H1 (cell line): Measurements from ENCODE around the gene CCL28. TPM values are rescaled to one million over a fixed set of nuclear protein-coding genes. Genes with fewer than 3 reads are reported as not detected.

Experiments used
- CTCF ChIA-PET: fragments of 300-600 bp; sonication (Branson Sonifier 250); formaldehyde crosslinking; loops from one replicate; lab custom pipeline; 2021; ENCODE audit not compliant: partially characterized antibody; lab: Charles Lee
- POLR2A ChIA-PET: fragments of 300-600 bp; sonication (Branson Sonifier 250); formaldehyde crosslinking; loops from one replicate; lab custom pipeline; 2021; ENCODE audit warnings: inconsistent platforms; ENCODE audit not compliant: partially characterized antibody; lab: Charles Lee
- DNase-seq, 2 experiments: peaks; one replicate each; pipeline versions ENCODE4 v3.0.0 to v3.0.0-alpha.2; 2010 to 2022; ENCODE audit warnings: low spot score in 2 of 2, low read depth in 1 of 2, mixed read lengths in 1 of 2
- FAIRE-seq: peaks from 2 replicates; lab custom pipeline; 2011; peaks lifted over from hg19 to GRCh38; lab: Jason Lieb, UNC
- H2AFZ ChIP-seq: 2 replicates; pipeline ENCODE4 v1.8.1; 2012; ENCODE audit warnings: low read length, inconsistent platforms
- H2AK5ac ChIP-seq: 2 replicates; pipeline ENCODE4 v1.6.1; 2013; ENCODE audit warnings: low read depth, low read length
- H2BK120ac ChIP-seq: replicated peaks from 2 replicates; pipeline ENCODE3; 2013; ENCODE audit warnings: low read depth, low read length, inconsistent platforms
- H2BK12ac ChIP-seq: 2 replicates; pipeline ENCODE4 v1.6.1; 2013; ENCODE audit warnings: low read depth, low read length
- H2BK15ac ChIP-seq: 2 replicates; pipeline ENCODE4 v1.6.1; 2013; ENCODE audit warnings: low read length
- H2BK20ac ChIP-seq: 2 replicates; pipeline ENCODE4 v1.6.1; 2013; ENCODE audit warnings: low read length
- H2BK5ac ChIP-seq: 2 replicates; pipeline ENCODE4 v1.6.1; 2013; ENCODE audit warnings: low read depth, low read length
- H3K14ac ChIP-seq: 2 replicates; pipeline ENCODE4 v1.6.1; 2013; ENCODE audit warnings: inconsistent platforms; ENCODE audit not compliant: insufficient read length
- H3K18ac ChIP-seq: 2 replicates; pipeline ENCODE4 v1.6.1; 2013; ENCODE audit warnings: low read length; ENCODE audit errors: extremely low read depth
- H3K23ac ChIP-seq: 2 replicates; pipeline ENCODE4 v1.6.1; 2013; ENCODE audit warnings: inconsistent platforms; ENCODE audit not compliant: insufficient read length
- H3K23me2 ChIP-seq: 2 replicates; pipeline ENCODE4 v1.6.1; 2013; ENCODE audit warnings: low read depth, low read length
- H3K27ac ChIP-seq: 2 replicates; pipeline ENCODE4 v1.6.1; 2011; ENCODE audit warnings: low read depth, low read length, inconsistent platforms
- H3K27me3 ChIP-seq, 4 experiments: replicated peaks in 1 of 4; 1 replicate in 1 of 4; 2 replicates in 3 of 4; pipeline versions ENCODE4 v1.6.1 to v1.8.1; 2011 to 2013; ENCODE audit warnings: low read length in 3 of 4, mild to moderate bottlenecking in 3 of 4, inconsistent platforms in 2 of 4, mixed read lengths in 2 of 4, moderate library complexity in 1 of 4; ENCODE audit not compliant: control insufficient read depth in 3 of 4, insufficient read depth in 3 of 4; ENCODE audit errors: extremely low read depth in 1 of 4
- H3K36me3 ChIP-seq, 4 experiments: 2 replicates each; pipeline versions ENCODE4 v1.6.1 to v1.8.1; 2011 to 2013; ENCODE audit warnings: mild to moderate bottlenecking in 4 of 4, low read length in 3 of 4, moderate library complexity in 2 of 4, control low read depth in 1 of 4, inconsistent platforms in 1 of 4; ENCODE audit not compliant: insufficient read depth in 4 of 4, control insufficient read depth in 2 of 4
- H3K4ac ChIP-seq: replicated peaks from 2 replicates; pipeline ENCODE3; 2013; ENCODE audit warnings: low read length, low read depth, mixed read lengths, inconsistent platforms; ENCODE audit not compliant: insufficient read length
- H3K4me1 ChIP-seq, 4 experiments: replicated peaks in 1 of 4; 1 replicate in 1 of 4; 2 replicates in 3 of 4; pipeline versions ENCODE4 v1.6.1 to v1.8.1; 2011 to 2013; ENCODE audit warnings: low read length in 3 of 4, inconsistent platforms in 2 of 4, mixed read lengths in 1 of 4; ENCODE audit not compliant: insufficient read depth in 4 of 4, control insufficient read depth in 3 of 4
- H3K4me2 ChIP-seq, 2 experiments: 2 replicates each; pipeline versions ENCODE4 v1.6.1 to v1.8.1; 2011 to 2013; ENCODE audit warnings: low read depth in 2 of 2, low read length in 2 of 2, control low read depth in 1 of 2, inconsistent platforms in 1 of 2, mild to moderate bottlenecking in 1 of 2; ENCODE audit not compliant: insufficient read depth in 1 of 2
- H3K4me3 ChIP-seq, 4 experiments: fragments of 200-600, 300-600 bp in 1 of 4; sonication (generic), shearing (Covaris generic), sonication (Bioruptor Twin) in 1 of 4; 2 replicates each; pipeline versions ENCODE4 v1.5.1 to v1.8.1; 2011 to 2016; ENCODE audit warnings: low read length in 4 of 4, low read depth in 3 of 4, control low read depth in 2 of 4, inconsistent platforms in 2 of 4, mild to moderate bottlenecking in 2 of 4, mixed read lengths in 1 of 4, moderate library complexity in 1 of 4; ENCODE audit not compliant: insufficient read depth in 2 of 4; ENCODE audit errors: extremely low read depth in 1 of 4
- H3K56ac ChIP-seq: replicated peaks from 2 replicates; pipeline ENCODE3; 2013; ENCODE audit warnings: low read depth, mild to moderate bottlenecking, mixed read lengths, low read length, inconsistent platforms; ENCODE audit not compliant: insufficient read length
- H3K79me1 ChIP-seq: 2 replicates; pipeline ENCODE4 v1.6.1; 2013; ENCODE audit warnings: low read depth, low read length, control low read depth
- H3K79me2 ChIP-seq, 2 experiments: 2 replicates each; pipeline versions ENCODE4 v1.6.1 to v1.8.1; 2012 to 2013; ENCODE audit warnings: low read length in 2 of 2, mild to moderate bottlenecking in 2 of 2, inconsistent platforms in 1 of 2; ENCODE audit not compliant: insufficient read depth in 2 of 2, control insufficient read depth in 1 of 2
- H3K9ac ChIP-seq, 4 experiments: replicated peaks in 1 of 4; 1 replicate in 1 of 4; 2 replicates in 3 of 4; pipeline versions ENCODE4 v1.6.1 to v1.8.1; 2011 to 2013; ENCODE audit warnings: low read depth in 3 of 4, low read length in 3 of 4, control low read depth in 2 of 4, mild to moderate bottlenecking in 2 of 4, moderate library complexity in 2 of 4, inconsistent platforms in 1 of 4; ENCODE audit errors: extremely low read depth in 1 of 4
- H3K9me3 ChIP-seq, 2 experiments: 2 replicates each; pipeline versions ENCODE4 v1.6.1 to v1.8.1; 2012 to 2013; ENCODE audit warnings: mild to moderate bottlenecking in 2 of 2, moderate library complexity in 2 of 2, control low read depth in 1 of 2, inconsistent platforms in 1 of 2, low read depth in 1 of 2, low read length in 1 of 2, mixed read lengths in 1 of 2; ENCODE audit not compliant: insufficient read depth in 2 of 2
- H4K20me1 ChIP-seq, 2 experiments: replicated peaks in 1 of 2; 2 replicates each; pipeline versions ENCODE3 to v1.8.1; 2011 to 2013; ENCODE audit warnings: inconsistent platforms in 2 of 2, low read length in 2 of 2, mild to moderate bottlenecking in 1 of 2; ENCODE audit not compliant: insufficient read depth in 2 of 2, control insufficient read depth in 1 of 2
- H4K5ac ChIP-seq: 2 replicates; pipeline ENCODE4 v1.6.1; 2013; ENCODE audit warnings: low read length, low read depth, mixed read lengths, inconsistent platforms; ENCODE audit not compliant: insufficient read length
- H4K8ac ChIP-seq: 2 replicates; pipeline ENCODE4 v1.8.0; 2013; ENCODE audit warnings: mild to moderate bottlenecking, moderate library complexity, low read length, inconsistent platforms; ENCODE audit not compliant: insufficient read depth; ENCODE audit errors: extremely low read depth
- H4K91ac ChIP-seq: replicated peaks from 2 replicates; pipeline ENCODE3; 2013; ENCODE audit warnings: low read length, mixed read lengths, inconsistent platforms; ENCODE audit not compliant: insufficient read length
- MAFK ChIP-seq: IDR thresholded peaks from 2 replicates; pipeline ENCODE4 v1.6.1; 2012; ENCODE audit warnings: low read depth, mild to moderate bottlenecking, improper control_type of control experiment, low read length
- SUZ12 ChIP-seq: fragments of 200-600 bp; sonication (generic); IDR thresholded peaks from 2 replicates; pipeline ENCODE4 v1.6.1; 2012; ENCODE audit warnings: mild to moderate bottlenecking, inconsistent platforms, low read length, moderate library complexity, mixed read lengths
- WGBS, 2 experiments: shearing (Covaris generic) in 1 of 2; methylation state at CpG; one replicate each; pipeline versions ENCODE4 v1.1.6 to v1.1.7; 2013 to 2015; ENCODE audit warnings: low lambda C conversion rate in 2 of 2, mixed read lengths in 2 of 2, inconsistent platforms in 1 of 2, low coverage in 1 of 2, missing lambda C conversion rate in 1 of 2; ENCODE audit not compliant: insufficient replicate concordance in 2 of 2, insufficient coverage in 1 of 2, insufficient read length in 1 of 2; ENCODE audit errors: extremely low coverage in 1 of 2, missing lambda C conversion rate in 1 of 2; 5-methylcytosine and 5-hydroxymethylcytosine counted together
- polyA plus RNA-seq, 7 experiments: library from polyadenylated mRNA; depleted of rRNA in 3 of 7; stranded (reverse) in 5 of 7; unstranded in 2 of 7; fragments of >200 nt in 5 of 7; fragments of 200-250 nt in 2 of 7; gene quantifications; 1 replicate in 5 of 7; 2 replicates in 1 of 7; 4 replicates in 1 of 7; pipeline versions ENCODE4 v1.2.1 to v1.2.3, GENCODE V29; 2011 to 2013; ENCODE audit warnings: missing spikeins in 2 of 7, mixed read lengths in 2 of 7
- total RNA-seq: library from RNA; stranded (reverse); fragmentation: NEBNext Ultra II Directional; extraction: Animal tissue kit (Norgen Biotek cat#: 25700); gene quantifications from 2 replicates; pipeline ENCODE4 v1.2.1, GENCODE V29; 2021

Gene CCL28
- total and polyA plus RNA-seq, 2 of the 8 experiments (the other 6 are each of a cell fraction or from before 2014, with no cell fraction given) = 0.95 TPM; not detected in 1

GRCh38 chr5:43352915-43353314 is 59.3 kb downstream of the CCL28 start:
- Histone ChIP-seq H4K91ac (no peak overlapping the region), H3K4ac (no peak overlapping the region), H3K18ac (no peak overlapping the region), H3K23ac (no peak overlapping the region), H3K23me2 (no peaks in the 10 kb centered on the region), H2BK12ac (no peak overlapping the region), H2BK5ac (no peak overlapping the region), H3K14ac (no peak overlapping the region), H2BK15ac (no peak overlapping the region), H4K5ac (no peak overlapping the region), H3K36me3 (no peaks in the 10 kb centered on the region), H4K8ac (no peak overlapping the region), H3K79me2 (no peaks in the 10 kb centered on the region), H3K9me3 (no peaks in the 10 kb centered on the region), H4K20me1 (no peaks in the 10 kb centered on the region), H3K27ac (no peak overlapping the region), H3K4me2 (no peak overlapping the region), H3K27me3 (no peaks in the 10 kb centered on the region), H2BK120ac (no peak overlapping the region), H2BK20ac (no peak overlapping the region), H3K79me1 (no peaks in the 10 kb centered on the region), H3K56ac (no peak overlapping the region), H2AK5ac (no peak overlapping the region), H2AFZ (no peak overlapping the region), H3K4me3 (no peak overlapping the region), H3K9ac (no peak overlapping the region), H3K4me1 (no peaks in the 10 kb centered on the region)
- CTCF ChIA-PET = no interaction called here
- POLR2A ChIA-PET = no interaction called here
- 82% methylated on average over 2 of the region's 2 CpGs; no CpG with 5 or more reads in 1 of the 2 experiments for WGBS, 2 experiments
- FAIRE-seq (no peak), DNase-seq (no peak)
- TF ChIP-seq SUZ12 (no peak), MAFK (peak; percentile 80)
